A549 (cell line): Measurements from ENCODE around the gene TBC1D23.

Source experiments
- CEBPB ChIP-seq, 2 experiments: fragments of >200 bp in 1 of 2; sonication (Bioruptor Twin) in 1 of 2; formaldehyde crosslinking in 1 of 2; IDR thresholded peaks; 2 replicates each; pipeline ENCODE4 v1.6.1; 2012 to 2016
- HDAC2 ChIP-seq: fragments of 200-600 bp; sonication (generic); IDR thresholded peaks from 2 replicates; pipeline ENCODE4 v1.6.1; 2016
- JUNB ChIP-seq: fragments of >200 bp; sonication (Bioruptor Twin); formaldehyde crosslinking; IDR thresholded peaks from 2 replicates; pipeline ENCODE4 v1.6.1; 2016
- MYC ChIP-seq: IDR thresholded peaks from 2 replicates; pipeline ENCODE4 v1.6.1; 2012; ENCODE audit warnings: mild to moderate bottlenecking, inconsistent platforms, low read length, improper control_type of control experiment, borderline replicate concordance
- NR3C1 ChIP-seq: fragments of >200 bp; sonication (Bioruptor Twin); formaldehyde crosslinking; IDR thresholded peaks from 3 replicates; pipeline ENCODE4 v1.6.1; 2017
- PHF8 ChIP-seq: fragments of 200-600 bp; sonication (generic); IDR thresholded peaks from 2 replicates; pipeline ENCODE4 v1.6.1; 2016; ENCODE audit warnings: low read depth, mild to moderate bottlenecking, antibody characterized with exemption, moderate library complexity, borderline replicate concordance
- POLR2A ChIP-seq: IDR thresholded peaks from 2 replicates; pipeline ENCODE4 v1.6.1; 2012; ENCODE audit warnings: mild to moderate bottlenecking, low read length
- RAD21 ChIP-seq, 2 experiments: fragments of >200 bp in 1 of 2; sonication (Bioruptor Twin) in 1 of 2; formaldehyde crosslinking in 1 of 2; IDR thresholded peaks in 1 of 2; conservative IDR thresholded peaks in 1 of 2; 2 replicates in 1 of 2; 3 replicates in 1 of 2; pipeline ENCODE4 v1.6.1; 2012 to 2018; ENCODE audit warnings: inconsistent platforms in 1 of 2
- TF ChIP-seq, protein P1 (sequence below): fragments of >200 bp; sonication (Bioruptor Twin); formaldehyde crosslinking; IDR thresholded peaks from 3 replicates; pipeline ENCODE4 v1.5.1; 2016
- TF ChIP-seq, protein P2 (sequence below): fragments of 200-600 bp; sonication (generic); IDR thresholded peaks from 2 replicates; pipeline ENCODE4 v1.6.1; 2016; ENCODE audit warnings: antibody characterized with exemption, mild to moderate bottlenecking, moderate library complexity
- TF ChIP-seq, protein P3 (sequence below): fragments of 450-650 bp; IDR thresholded peaks from 2 replicates; pipeline ENCODE4 v1.6.1; 2014; ENCODE audit warnings: antibody characterized with exemption

DNA sequence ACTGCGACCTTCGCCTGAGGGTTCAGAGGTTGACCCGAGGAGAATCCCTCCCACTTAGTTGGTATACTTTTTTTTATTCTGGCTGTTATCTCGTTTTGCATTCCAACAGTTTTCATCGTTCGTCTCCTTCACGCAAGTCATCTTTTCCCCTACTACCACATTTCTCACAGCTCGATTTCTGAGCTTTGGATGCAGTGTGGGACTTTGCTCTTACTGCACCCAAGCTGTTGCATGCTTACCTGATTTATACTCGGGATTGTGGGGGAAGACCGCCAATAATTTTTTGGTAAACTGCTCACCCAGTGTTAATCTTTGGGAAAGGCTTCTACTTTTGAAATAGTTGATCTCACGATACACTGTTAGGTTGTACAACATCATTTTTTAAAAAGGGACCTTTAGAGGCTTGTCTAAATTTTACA is 702 bp downstream of the TBC1D23 start:
- TF ChIP-seq, protein P1, sequence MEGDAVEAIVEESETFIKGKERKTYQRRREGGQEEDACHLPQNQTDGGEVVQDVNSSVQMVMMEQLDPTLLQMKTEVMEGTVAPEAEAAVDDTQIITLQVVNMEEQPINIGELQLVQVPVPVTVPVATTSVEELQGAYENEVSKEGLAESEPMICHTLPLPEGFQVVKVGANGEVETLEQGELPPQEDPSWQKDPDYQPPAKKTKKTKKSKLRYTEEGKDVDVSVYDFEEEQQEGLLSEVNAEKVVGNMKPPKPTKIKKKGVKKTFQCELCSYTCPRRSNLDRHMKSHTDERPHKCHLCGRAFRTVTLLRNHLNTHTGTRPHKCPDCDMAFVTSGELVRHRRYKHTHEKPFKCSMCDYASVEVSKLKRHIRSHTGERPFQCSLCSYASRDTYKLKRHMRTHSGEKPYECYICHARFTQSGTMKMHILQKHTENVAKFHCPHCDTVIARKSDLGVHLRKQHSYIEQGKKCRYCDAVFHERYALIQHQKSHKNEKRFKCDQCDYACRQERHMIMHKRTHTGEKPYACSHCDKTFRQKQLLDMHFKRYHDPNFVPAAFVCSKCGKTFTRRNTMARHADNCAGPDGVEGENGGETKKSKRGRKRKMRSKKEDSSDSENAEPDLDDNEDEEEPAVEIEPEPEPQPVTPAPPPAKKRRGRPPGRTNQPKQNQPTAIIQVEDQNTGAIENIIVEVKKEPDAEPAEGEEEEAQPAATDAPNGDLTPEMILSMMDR: no peak
- TF ChIP-seq MYC: no peak
- TF ChIP-seq, protein P2, sequence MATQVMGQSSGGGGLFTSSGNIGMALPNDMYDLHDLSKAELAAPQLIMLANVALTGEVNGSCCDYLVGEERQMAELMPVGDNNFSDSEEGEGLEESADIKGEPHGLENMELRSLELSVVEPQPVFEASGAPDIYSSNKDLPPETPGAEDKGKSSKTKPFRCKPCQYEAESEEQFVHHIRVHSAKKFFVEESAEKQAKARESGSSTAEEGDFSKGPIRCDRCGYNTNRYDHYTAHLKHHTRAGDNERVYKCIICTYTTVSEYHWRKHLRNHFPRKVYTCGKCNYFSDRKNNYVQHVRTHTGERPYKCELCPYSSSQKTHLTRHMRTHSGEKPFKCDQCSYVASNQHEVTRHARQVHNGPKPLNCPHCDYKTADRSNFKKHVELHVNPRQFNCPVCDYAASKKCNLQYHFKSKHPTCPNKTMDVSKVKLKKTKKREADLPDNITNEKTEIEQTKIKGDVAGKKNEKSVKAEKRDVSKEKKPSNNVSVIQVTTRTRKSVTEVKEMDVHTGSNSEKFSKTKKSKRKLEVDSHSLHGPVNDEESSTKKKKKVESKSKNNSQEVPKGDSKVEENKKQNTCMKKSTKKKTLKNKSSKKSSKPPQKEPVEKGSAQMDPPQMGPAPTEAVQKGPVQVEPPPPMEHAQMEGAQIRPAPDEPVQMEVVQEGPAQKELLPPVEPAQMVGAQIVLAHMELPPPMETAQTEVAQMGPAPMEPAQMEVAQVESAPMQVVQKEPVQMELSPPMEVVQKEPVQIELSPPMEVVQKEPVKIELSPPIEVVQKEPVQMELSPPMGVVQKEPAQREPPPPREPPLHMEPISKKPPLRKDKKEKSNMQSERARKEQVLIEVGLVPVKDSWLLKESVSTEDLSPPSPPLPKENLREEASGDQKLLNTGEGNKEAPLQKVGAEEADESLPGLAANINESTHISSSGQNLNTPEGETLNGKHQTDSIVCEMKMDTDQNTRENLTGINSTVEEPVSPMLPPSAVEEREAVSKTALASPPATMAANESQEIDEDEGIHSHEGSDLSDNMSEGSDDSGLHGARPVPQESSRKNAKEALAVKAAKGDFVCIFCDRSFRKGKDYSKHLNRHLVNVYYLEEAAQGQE: no peak
- no peak for TF ChIP-seq HDAC2
- no peak for TF ChIP-seq RAD21 (conservative IDR thresholded peaks at IDR 0.05 in 1 of 2, IDR thresholded peaks at IDR 0.05 in 1 of 2)
- TF ChIP-seq, protein P3, sequence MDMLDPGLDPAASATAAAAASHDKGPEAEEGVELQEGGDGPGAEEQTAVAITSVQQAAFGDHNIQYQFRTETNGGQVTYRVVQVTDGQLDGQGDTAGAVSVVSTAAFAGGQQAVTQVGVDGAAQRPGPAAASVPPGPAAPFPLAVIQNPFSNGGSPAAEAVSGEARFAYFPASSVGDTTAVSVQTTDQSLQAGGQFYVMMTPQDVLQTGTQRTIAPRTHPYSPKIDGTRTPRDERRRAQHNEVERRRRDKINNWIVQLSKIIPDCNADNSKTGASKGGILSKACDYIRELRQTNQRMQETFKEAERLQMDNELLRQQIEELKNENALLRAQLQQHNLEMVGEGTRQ: no peak
- no peak for TF ChIP-seq POLR2A
- no peak for TF ChIP-seq PHF8
- TF ChIP-seq NR3C1: no peak
- no peak for TF ChIP-seq CEBPB (IDR thresholded peaks at IDR 0.05)
- no peak for TF ChIP-seq JUNB
